ENCODE measurements around the gene FTH1. TPM values are rescaled to one million over a fixed set of nuclear protein-coding genes. Genes with fewer than 3 reads are reported as not detected.
A peak's percentile ranks its signal among the peaks of the same experiment; 100 is the strongest.

Gene FTH1
- total RNA-seq, 2 donors from 2014 or later, result 2,679 to 3,454 TPM

DNA sequence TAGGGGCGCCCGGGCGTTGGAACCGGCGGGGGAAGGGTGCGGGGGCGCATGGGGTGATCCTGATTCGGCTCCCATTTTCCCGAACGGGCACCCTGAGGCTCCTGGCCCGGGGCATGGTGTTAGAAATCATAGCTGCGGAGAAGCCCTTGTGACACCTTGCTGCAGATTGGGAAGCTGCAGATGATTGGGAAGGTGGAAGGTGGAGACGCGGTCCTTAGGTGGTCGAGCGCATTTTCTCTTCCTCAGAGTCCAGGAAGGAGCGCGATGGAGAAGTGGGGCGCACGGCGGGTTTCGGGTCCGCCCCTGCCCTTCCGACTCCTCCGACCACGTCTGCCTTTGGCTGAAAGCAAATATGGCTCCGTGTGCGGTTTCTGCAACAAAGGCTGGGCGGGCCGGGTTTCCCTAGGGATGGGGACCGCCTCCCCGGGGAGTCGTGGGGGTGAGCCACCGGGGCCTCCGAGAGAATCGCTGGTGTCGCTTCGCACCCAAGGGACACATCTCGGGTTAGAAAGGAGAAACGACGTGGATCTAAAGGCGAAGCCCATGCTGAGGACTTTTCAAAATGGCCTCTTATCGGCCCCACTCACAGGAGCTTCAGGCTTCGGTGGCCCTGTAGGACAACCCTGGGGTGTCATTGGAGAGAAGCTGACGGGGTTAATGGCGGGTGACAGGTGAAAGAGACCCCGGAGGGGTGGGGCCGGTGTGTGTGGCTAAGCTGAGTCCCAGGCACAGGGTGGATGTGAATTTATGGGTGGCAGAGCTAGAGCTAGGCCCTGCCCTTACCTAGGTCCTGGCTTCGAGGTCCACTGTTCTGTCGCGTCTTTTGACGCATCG, 707 bp upstream of the FTH1 start:
- peak; percentile 88 for DNase-seq (ENCODE audit: low spot score)

DNA sequence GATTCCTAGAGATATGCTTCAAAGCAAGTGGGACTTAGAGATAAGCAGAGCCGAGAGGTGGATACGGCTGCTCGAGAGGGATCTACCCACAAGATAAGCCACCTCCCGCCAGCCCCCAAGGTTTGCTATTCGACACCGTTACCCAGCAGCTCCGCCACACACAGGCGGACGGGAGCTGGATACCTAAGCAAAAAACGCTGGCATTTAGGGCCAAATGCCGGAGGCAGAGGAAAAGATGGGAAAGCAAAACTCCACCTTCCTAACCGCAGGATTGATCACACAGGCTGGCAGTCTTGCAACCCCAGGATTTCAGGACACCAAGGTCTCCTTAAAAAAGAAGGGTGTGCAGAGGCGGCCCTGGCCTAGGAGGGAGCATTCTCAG, 709 bp downstream of the FTH1 start:
- no peak for DNase-seq (ENCODE audit: low spot score)
- intact Hi-C loops (cut with DNase I), result no loop called here

More for the DNA sequence above, 707 bp upstream of the FTH1 start:
- intact Hi-C loops (cut with DNase I), result no loop called here

DNA sequence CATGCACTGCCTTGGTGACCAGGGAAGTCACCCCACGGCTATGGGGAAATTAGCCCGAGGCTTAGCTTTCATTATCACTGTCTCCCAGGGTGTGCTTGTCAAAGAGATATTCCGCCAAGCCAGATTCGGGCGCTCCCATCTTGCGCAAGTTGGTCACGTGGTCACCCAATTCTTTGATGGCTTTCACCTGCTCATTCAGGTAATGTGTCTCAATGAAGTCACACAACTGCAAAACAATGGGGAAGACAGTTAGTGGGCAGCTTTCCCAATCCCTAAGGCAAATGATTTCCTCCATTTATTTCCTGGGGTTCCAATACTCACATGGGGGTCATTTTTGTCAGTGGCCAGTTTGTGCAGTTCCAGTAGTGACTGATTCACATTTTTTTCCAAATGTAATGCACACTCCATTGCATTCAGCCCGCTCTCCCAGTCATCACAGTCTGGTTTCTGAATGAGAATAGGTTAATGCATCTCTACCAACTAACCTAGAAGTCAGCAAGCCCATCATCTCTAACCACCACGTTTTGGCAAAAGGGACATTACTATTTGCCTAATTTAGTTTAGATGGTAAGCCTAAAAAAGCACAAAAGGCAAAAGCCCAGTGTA, 2.7 kb downstream of the FTH1 start:
- peak; percentile 85 for DNase-seq (ENCODE audit: low spot score)
- intact Hi-C loops (cut with DNase I), result loop anchor here in 1 of 2 donors (5.0 kb wide), 1 partner anchor 833 kb away; no protein-coding TSS in a partner anchor

GRCh38 chr11:61964058-61964665, 3.3 kb downstream of the FTH1 start:
- intact Hi-C loops (cut with DNase I), result loop anchor here in 1 of 2 donors (5.0 kb wide), 1 partner anchor 833 kb away; no protein-coding TSS in a partner anchor
- DNase-seq (ENCODE audit: low spot score), result peak; percentile 53

DNA sequence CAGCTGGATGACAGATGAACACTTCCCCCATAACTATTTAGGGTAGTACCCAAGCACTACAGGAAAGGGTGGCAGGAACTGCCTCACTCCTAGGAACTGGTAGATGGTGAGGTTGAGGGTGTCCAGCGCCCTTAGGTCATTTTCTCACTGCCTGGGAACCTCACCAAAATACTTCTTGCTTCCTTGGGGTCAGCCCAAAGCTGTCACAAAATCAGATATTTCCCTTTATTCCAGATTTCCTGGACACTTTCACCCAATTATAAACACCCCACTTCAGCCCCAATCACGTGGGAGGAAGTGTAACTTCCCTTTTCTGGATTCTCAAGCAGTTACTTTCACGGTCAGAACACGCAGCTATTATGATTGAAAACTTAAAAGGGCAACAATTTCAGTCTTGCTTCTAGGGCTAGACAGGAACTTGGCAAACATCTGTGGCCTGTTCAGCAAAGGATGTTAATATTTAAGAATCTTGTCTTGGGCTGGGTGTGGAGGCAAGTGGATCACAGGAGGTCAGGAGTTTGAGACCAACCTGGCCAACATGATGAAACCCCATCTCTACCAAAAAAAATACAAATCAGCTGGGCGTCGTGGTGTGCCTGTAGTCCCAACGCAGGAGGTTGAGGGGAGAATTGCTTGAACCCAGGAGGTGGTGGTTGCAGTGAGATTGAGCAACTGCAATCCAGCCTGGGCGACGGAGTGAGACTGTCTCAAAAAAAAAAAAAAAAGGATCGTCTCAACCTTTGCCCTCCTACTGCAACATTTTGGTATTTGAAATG, 4.0 kb downstream of the FTH1 start:
- intact Hi-C loops (cut with DNase I), result loop anchor here in 1 of 2 donors (5.0 kb wide), 1 partner anchor 834 kb away; no protein-coding TSS in a partner anchor
- peak; percentile 73 for DNase-seq (ENCODE audit: low spot score)

GRCh38 chr11:61963016-61963281, 4.5 kb downstream of the FTH1 start:
- intact Hi-C loops (cut with DNase I), result loop anchor here in 1 of 2 donors (5.0 kb wide), 1 partner anchor 834 kb away; no protein-coding TSS in a partner anchor
- peak; percentile 85 for DNase-seq (ENCODE audit: low spot score)

- peak; percentile 78 for DNase-seq (ENCODE audit: low spot score)
- intact Hi-C loops (cut with DNase I), result loop anchor here in 1 of 2 donors (5.0 kb wide), 1 partner anchor 835 kb away; no protein-coding TSS in a partner anchor
Measured at GRCh38 chr11:61962213-61963015, 5.0 kb downstream of the FTH1 start.

GRCh38 chr11:61961570-61962212, 5.7 kb downstream of the FTH1 start:
- DNase-seq (ENCODE audit: low spot score), result peak; percentile 86

GRCh38 chr11:61960532-61960931, 6.9 kb downstream of the FTH1 start:
- intact Hi-C loops (cut with DNase I), result loop anchor here in 1 of 2 donors (5.0 kb wide), 1 partner anchor 837 kb away; no protein-coding TSS in a partner anchor
- DNase-seq (ENCODE audit: low spot score), result peak; percentile 60

More at GRCh38 chr11:61961570-61962212, 5.7 kb downstream of the FTH1 start:
- intact Hi-C loops (cut with DNase I), result loop anchor here in 1 of 2 donors (5.0 kb wide), 1 partner anchor 836 kb away; no protein-coding TSS in a partner anchor

GRCh38 chr11:61959678-61960077, 7.8 kb downstream of the FTH1 start:
- intact Hi-C loops (cut with DNase I), result loop anchor here (5.0 to 10.0 kb wide), 2 partner anchors 165 to 838 kb away; partner anchors contain the start of genes FEN1 (in 1 of the 2) and TMEM258 (in 1 of the 2)

DNA sequence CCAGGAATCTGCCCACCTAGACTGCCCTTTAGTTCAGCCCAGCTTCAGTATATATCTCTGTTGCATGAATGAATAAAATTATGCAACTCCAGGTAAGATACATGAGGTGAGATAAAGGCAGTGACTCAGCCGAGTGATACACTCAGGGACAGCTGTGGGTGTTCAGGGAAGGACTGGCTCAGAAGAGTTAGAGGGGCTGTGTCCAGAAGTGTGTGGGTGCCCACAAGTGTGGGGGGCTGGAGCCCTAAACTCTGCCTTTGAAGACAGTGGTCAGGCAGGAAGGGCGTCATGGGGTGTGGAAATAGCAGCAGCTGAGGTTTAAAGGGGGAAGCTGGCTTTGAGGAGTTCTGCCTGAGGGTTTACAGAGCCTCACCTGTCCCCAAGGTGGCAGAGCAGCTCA, 8.3 kb downstream of the FTH1 start:
- intact Hi-C loops (cut with DNase I), result loop anchor here in 1 of 2 donors (10.0 kb wide), 1 partner anchor 164 kb away; the partner anchor contains the start of genes FEN1 and TMEM258

More at GRCh38 chr11:61959678-61960077, 7.8 kb downstream of the FTH1 start:
- peak; percentile 64 for DNase-seq (ENCODE audit: low spot score)

DNA sequence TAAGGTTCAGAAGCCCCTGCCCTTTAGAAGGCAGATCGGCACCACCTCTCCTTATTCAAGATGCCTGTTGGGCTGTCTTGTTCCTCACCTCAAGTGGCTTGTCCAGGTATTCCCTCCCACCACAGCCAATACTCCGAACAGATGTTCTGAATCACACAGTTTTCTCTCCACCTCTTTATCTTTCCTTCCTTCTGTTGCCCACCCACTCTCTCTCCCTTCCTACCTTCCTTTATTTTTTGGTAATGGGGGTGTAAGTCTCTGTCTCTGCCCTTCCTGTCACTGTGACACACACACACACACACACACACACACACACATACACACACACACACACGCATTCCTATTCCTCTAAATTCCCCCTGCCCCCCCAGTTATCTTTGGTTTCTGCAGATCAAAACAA, 8.8 kb downstream of the FTH1 start:
- intact Hi-C loops (cut with DNase I), result loop anchor here in 1 of 2 donors (10.0 kb wide), 1 partner anchor 164 kb away; the partner anchor contains the start of genes FEN1 and TMEM258
- DNase-seq (ENCODE audit: low spot score), result peak; percentile 25

More for the DNA sequence above, 8.3 kb downstream of the FTH1 start:
- DNase-seq (ENCODE audit: low spot score), result peak; percentile 22

GRCh38 chr11:61957021-61957770, 10.2 kb downstream of the FTH1 start:
- DNase-seq (ENCODE audit: low spot score), result peak; percentile 68
- intact Hi-C loops (cut with DNase I), result loop anchor here in 1 of 2 donors (10.0 kb wide), 1 partner anchor 162 kb away; the partner anchor contains the start of genes FEN1 and TMEM258

GRCh38 chr11:61956191-61957020, 11.0 kb downstream of the FTH1 start:
- peak; percentile 67 for DNase-seq (ENCODE audit: low spot score)
- intact Hi-C loops (cut with DNase I), result loop anchor here in 1 of 2 donors (10.0 kb wide), 1 partner anchor 162 kb away; the partner anchor contains the start of genes FEN1 and TMEM258

- peak; percentile 88 for DNase-seq (ENCODE audit: low spot score)
- intact Hi-C loops (cut with DNase I), result loop anchor here in 1 of 2 donors (10.0 kb wide), 1 partner anchor 161 kb away; the partner anchor contains the start of genes FEN1 and TMEM258
Measured at GRCh38 chr11:61955422-61956135, 11.9 kb downstream of the FTH1 start.
